Bronchial smooth muscle cell (primary cell): ENCODE data around the gene MKRN2. TPM values are rescaled to one million over a fixed set of nuclear protein-coding genes. Genes with fewer than 3 reads are reported as not detected.

Experiments
- total RNA-seq: library from RNA; depleted of rRNA; stranded (reverse); fragments of >200 nt; gene quantifications from 2 replicates; pipeline ENCODE4 v1.2.1, GENCODE V29; 2014

Gene MKRN2, protein sequence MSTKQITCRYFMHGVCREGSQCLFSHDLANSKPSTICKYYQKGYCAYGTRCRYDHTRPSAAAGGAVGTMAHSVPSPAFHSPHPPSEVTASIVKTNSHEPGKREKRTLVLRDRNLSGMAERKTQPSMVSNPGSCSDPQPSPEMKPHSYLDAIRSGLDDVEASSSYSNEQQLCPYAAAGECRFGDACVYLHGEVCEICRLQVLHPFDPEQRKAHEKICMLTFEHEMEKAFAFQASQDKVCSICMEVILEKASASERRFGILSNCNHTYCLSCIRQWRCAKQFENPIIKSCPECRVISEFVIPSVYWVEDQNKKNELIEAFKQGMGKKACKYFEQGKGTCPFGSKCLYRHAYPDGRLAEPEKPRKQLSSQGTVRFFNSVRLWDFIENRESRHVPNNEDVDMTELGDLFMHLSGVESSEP
- total RNA-seq, result 29.8 and 31.0 TPM in 2 replicates

GRCh38 chr3:12556690-12557472, at the start of gene MKRN2:
Gene MKRN2 (plus strand): TSS chr3:12557087. CDS start chr3:12557151, 64 bp downstream.

GRCh38 chr3:12545473-12545791, 11.5 kb upstream of the MKRN2 start, which contains the start of gene MKRN2OS:
Gene MKRN2OS (minus strand): TSS chr3:12545499. CDS start chr3:12545464, 35 bp downstream.

Other genes with a start within 250 kb of the MKRN2 start
- gene TSEN2, start 72.6 kb upstream of the MKRN2 start, total RNA-seq, result 11.2 and 20.4 TPM in 2 replicates
- gene MKRN2OS, start 11.6 kb upstream of the MKRN2 start, total RNA-seq, result not detected in 2 replicates
- gene RAF1, start 107.0 kb downstream of the MKRN2 start, total RNA-seq, result 85.2 and 92.4 TPM in 2 replicates
- not detected in 2 replicates for gene TMEM40, start 202.2 kb downstream of the MKRN2 start, total RNA-seq
- gene CAND2, start 239.6 kb downstream of the MKRN2 start, total RNA-seq, result 5.0 and 11.5 TPM in 2 replicates